OCI-LY7 (cell line): Measurements from ENCODE around the gene KIF1A. TPM values are rescaled to one million over a fixed set of nuclear protein-coding genes. Genes with fewer than 3 reads are reported as not detected.

ENCODE experiments used
- BruUV-seq: library from RNA; stranded (reverse); fragments of 400-500 nt; replicated peaks from 2 replicates; lab custom pipeline; 2021; lab: Mats Ljungman, UMichigan
- CTCF ChIA-PET: fragments of 300-600 bp; sonication (Branson Sonifier 250); formaldehyde crosslinking; loops from one replicate; lab custom pipeline; 2022; ENCODE audit warnings: antibody characterized with exemption; ENCODE audit not compliant: unreplicated experiment; lab: Charles Lee
- POLR2A ChIA-PET: fragments of 300-600 bp; sonication (Branson Sonifier 250); formaldehyde crosslinking; loops from one replicate; lab custom pipeline; 2022; ENCODE audit warnings: antibody characterized with exemption; lab: Charles Lee
- DNase-seq: peaks from one replicate; pipeline ENCODE4 v3.0.0-alpha.2; 2015; ENCODE audit warnings: low spot score
- H2AFZ ChIP-seq: fragments of 200-600 bp; sonication (generic), shearing (Covaris generic); 2 replicates; pipeline ENCODE4 v1.6.1; 2014; ENCODE audit warnings: mild to moderate bottlenecking, antibody characterized with exemption, low read length, moderate library complexity
- H3K27ac ChIP-seq: fragments of 200-600 bp; sonication (generic); 2 replicates; pipeline ENCODE4 v1.5.1; 2014; ENCODE audit warnings: mixed run types, low read depth, mild to moderate bottlenecking, moderate library complexity, low read length, inconsistent platforms; ENCODE audit not compliant: poor library complexity, severe bottlenecking
- H3K36me3 ChIP-seq: fragments of 200-600 bp; sonication (generic); 2 replicates; pipeline ENCODE4 v1.6.1; 2014; ENCODE audit warnings: mild to moderate bottlenecking, antibody characterized with exemption, low read length, moderate library complexity, mixed read lengths; ENCODE audit not compliant: insufficient read depth
- H3K4me1 ChIP-seq: fragments of 200-600 bp; sonication (generic); 2 replicates; pipeline ENCODE4 v1.5.1; 2014; ENCODE audit warnings: mild to moderate bottlenecking, low read length; ENCODE audit not compliant: insufficient read depth, poor library complexity, severe bottlenecking
- H3K4me2 ChIP-seq: fragments of 200-600 bp; sonication (generic); 2 replicates; pipeline ENCODE4 v1.6.1; 2014; ENCODE audit warnings: mild to moderate bottlenecking, low read length
- H3K4me3 ChIP-seq: fragments of 200-600 bp; sonication (generic); 2 replicates; pipeline ENCODE4 v1.5.1; 2014; ENCODE audit warnings: mild to moderate bottlenecking, low read depth, low read length; ENCODE audit not compliant: poor library complexity, severe bottlenecking
- H3K79me2 ChIP-seq: fragments of 200-600 bp; sonication (generic); 2 replicates; pipeline ENCODE4 v1.6.1; 2016; ENCODE audit warnings: low read depth, mild to moderate bottlenecking, low read length, moderate library complexity, mixed read lengths; ENCODE audit not compliant: insufficient read depth
- H3K9me2 ChIP-seq: fragments of 200-600 bp; sonication (generic); 2 replicates; pipeline ENCODE4 v1.6.1; 2016; ENCODE audit warnings: mild to moderate bottlenecking, low read length, mixed read lengths; ENCODE audit not compliant: insufficient read depth
- H3K9me3 ChIP-seq: fragments of 200-600 bp; sonication (generic); 2 replicates; pipeline ENCODE4 v1.6.1; 2014; ENCODE audit warnings: mild to moderate bottlenecking, mixed run types, low read length, mixed read lengths
- H4K20me1 ChIP-seq: fragments of 200-600 bp; sonication (generic); 2 replicates; pipeline ENCODE4 v1.6.1; 2014; ENCODE audit warnings: mild to moderate bottlenecking, antibody characterized with exemption, low read length, moderate library complexity, mixed read lengths; ENCODE audit not compliant: insufficient read depth
- EZH2phosphoT487 ChIP-seq: fragments of 200-600 bp; sonication (generic); IDR thresholded peaks from 2 replicates; pipeline ENCODE4 v1.6.1; 2018; ENCODE audit warnings: low read depth, borderline replicate concordance, mild to moderate bottlenecking, mixed run types, antibody characterized with exemption, low read length, moderate library complexity, mixed read lengths
- intact Hi-C: fragments of 100-400 bp; cut with micrococcal nuclease; formaldehyde crosslinking; loops from one replicate; pipeline ENCODE4 v1.10.0; 2022; ENCODE audit not compliant: unreplicated experiment
- total RNA-seq, 2 experiments: library from RNA; depleted of rRNA in 1 of 2; stranded (reverse); fragments of >200 nt in 1 of 2; shearing (Covaris generic) in 1 of 2; gene quantifications; 2 replicates each; pipeline ENCODE4 v1.2.3, GENCODE V29; 2014 to 2022
- TF ChIP-seq, protein P1 (sequence below): fragments of 200-600 bp; sonication (generic); conservative IDR thresholded peaks from 2 replicates; pipeline ENCODE4 v1.5.1; 2014; ENCODE audit warnings: mild to moderate bottlenecking, antibody characterized with exemption, low read length, moderate library complexity, mixed read lengths

KIF1A gene
- total RNA-seq, 2 experiments from 2014 or later: not detected

- Histone ChIP-seq H3K4me1 (no peaks in the 10 kb centered on the region), H3K79me2 (no peaks in the 10 kb centered on the region), H3K4me3 (no peak overlapping the region), H3K9me2 (no peaks in the 10 kb centered on the region), H4K20me1 (no peaks in the 10 kb centered on the region), H2AFZ (no peak overlapping the region), H3K27ac (no peak overlapping the region), H3K9me3 (no peaks in the 10 kb centered on the region), H3K36me3 (no peaks in the 10 kb centered on the region), H3K4me2 (no peak overlapping the region)
- ChIA-PET POLR2A (no interaction called here), CTCF (no interaction called here)
- intact Hi-C loops: no loop called here
- BruUV-seq: no TSS peak
- TF ChIP-seq, protein P1, sequence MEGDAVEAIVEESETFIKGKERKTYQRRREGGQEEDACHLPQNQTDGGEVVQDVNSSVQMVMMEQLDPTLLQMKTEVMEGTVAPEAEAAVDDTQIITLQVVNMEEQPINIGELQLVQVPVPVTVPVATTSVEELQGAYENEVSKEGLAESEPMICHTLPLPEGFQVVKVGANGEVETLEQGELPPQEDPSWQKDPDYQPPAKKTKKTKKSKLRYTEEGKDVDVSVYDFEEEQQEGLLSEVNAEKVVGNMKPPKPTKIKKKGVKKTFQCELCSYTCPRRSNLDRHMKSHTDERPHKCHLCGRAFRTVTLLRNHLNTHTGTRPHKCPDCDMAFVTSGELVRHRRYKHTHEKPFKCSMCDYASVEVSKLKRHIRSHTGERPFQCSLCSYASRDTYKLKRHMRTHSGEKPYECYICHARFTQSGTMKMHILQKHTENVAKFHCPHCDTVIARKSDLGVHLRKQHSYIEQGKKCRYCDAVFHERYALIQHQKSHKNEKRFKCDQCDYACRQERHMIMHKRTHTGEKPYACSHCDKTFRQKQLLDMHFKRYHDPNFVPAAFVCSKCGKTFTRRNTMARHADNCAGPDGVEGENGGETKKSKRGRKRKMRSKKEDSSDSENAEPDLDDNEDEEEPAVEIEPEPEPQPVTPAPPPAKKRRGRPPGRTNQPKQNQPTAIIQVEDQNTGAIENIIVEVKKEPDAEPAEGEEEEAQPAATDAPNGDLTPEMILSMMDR: no peak
- no peak for TF ChIP-seq EZH2phosphoT487
- no peak for DNase-seq
These were observed 52.7 kb downstream of the KIF1A start for GRCh38 chr2:240767341-240767740.

- no peaks in the 10 kb centered on the region for H3K9me3 ChIP-seq
- CTCF ChIA-PET: interaction anchor here (0.5 kb wide), 1 partner anchor 92 kb away, joined by 6 read pairs; no protein-coding TSS in a partner anchor
- H3K79me2 ChIP-seq: no peaks in the 10 kb centered on the region
- H2AFZ ChIP-seq: no peak overlapping the region
- no peaks in the 10 kb centered on the region for H3K36me3 ChIP-seq
- POLR2A ChIA-PET: no interaction called here
- H3K9me2 ChIP-seq: no peaks in the 10 kb centered on the region
- no peak overlapping the region for H3K4me2 ChIP-seq
- no peak overlapping the region for H3K4me3 ChIP-seq
- no peaks in the 10 kb centered on the region for H4K20me1 ChIP-seq
- no peak overlapping the region for H3K27ac ChIP-seq
- H3K4me1 ChIP-seq: no peaks in the 10 kb centered on the region
- TF ChIP-seq, protein P1: no peak
- TF ChIP-seq EZH2phosphoT487: no peak
- no peak for DNase-seq
- BruUV-seq: no TSS peak
- intact Hi-C loops: no loop called here
These were observed 53.9 kb downstream of the KIF1A start for GRCh38 chr2:240766072-240766471.

DNA sequence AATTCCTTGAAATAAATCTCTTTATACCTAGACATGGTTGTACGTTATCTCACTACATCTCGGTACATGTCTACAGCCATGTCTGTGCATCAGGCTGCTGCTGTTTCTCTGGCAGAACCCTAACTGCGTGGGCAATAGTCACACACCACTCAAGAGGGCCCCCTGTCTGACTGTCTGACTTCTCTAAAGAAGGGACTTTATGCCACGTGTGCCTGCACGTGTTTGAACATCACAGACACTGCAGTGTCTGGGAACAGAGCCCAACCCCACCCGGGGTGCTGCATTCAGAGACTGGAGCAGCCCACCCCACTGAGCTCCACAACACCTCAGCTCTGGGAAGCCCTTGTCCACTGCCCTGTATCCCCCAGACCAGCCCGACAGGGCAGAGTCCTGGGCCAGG lies 55.0 kb downstream of the KIF1A start:
- no peak for TF ChIP-seq EZH2phosphoT487
- no TSS peak for BruUV-seq
- CTCF ChIA-PET: no interaction called here

More for the DNA sequence above, 55.0 kb downstream of the KIF1A start:
- intact Hi-C loops: no loop called here
- H4K20me1 ChIP-seq: no peaks in the 10 kb centered on the region
- no peaks in the 10 kb centered on the region for H3K36me3 ChIP-seq
- no peak overlapping the region for H3K4me3 ChIP-seq
- H3K9me2 ChIP-seq: no peaks in the 10 kb centered on the region
- POLR2A ChIA-PET: no interaction called here
- H3K4me2 ChIP-seq: no peak overlapping the region
- no peak overlapping the region for H2AFZ ChIP-seq
- no peaks in the 10 kb centered on the region for H3K9me3 ChIP-seq
- H3K27ac ChIP-seq: no peak overlapping the region
- H3K4me1 ChIP-seq: no peaks in the 10 kb centered on the region
- no peaks in the 10 kb centered on the region for H3K79me2 ChIP-seq
- no peak for DNase-seq
